CD14-positive monocyte (primary cell): Measurements from ENCODE around the gene LRRTM4. TPM values are rescaled to one million over a fixed set of nuclear protein-coding genes. Genes with fewer than 3 reads are reported as not detected.

ENCODE experiments used
- DNase-seq, 3 donors: peaks; one replicate each; pipeline ENCODE4 v3.0.0-alpha.2; 2011 to 2022
- H2AFZ ChIP-seq: 2 replicates; pipeline ENCODE4 v1.6.0; 2012; ENCODE audit warnings: mild to moderate bottlenecking, low read depth, low read length, inconsistent platforms; ENCODE audit not compliant: insufficient read depth, poor library complexity, severe bottlenecking
- H3K27ac ChIP-seq, 2 donors: 1 replicate in 1 of 2; 2 replicates in 1 of 2; pipeline ENCODE4 v1.5.1; 2012 to 2013; ENCODE audit warnings: low read length in 2 of 2, control low read depth in 1 of 2, inconsistent platforms in 1 of 2, low read depth in 1 of 2, mild to moderate bottlenecking in 1 of 2
- H3K27me3 ChIP-seq, 2 donors: one replicate each; pipeline versions ENCODE4 v1.6.0 to v1.6.1; 2011 to 2013; ENCODE audit warnings: low read length in 2 of 2; ENCODE audit not compliant: control insufficient read depth in 2 of 2, insufficient read depth in 2 of 2
- H3K36me3 ChIP-seq, 2 donors: replicated peaks in 1 of 2; 1 replicate in 1 of 2; 2 replicates in 1 of 2; pipeline versions ENCODE4 v1.5.1 to v1.6.1; 2012 to 2013; ENCODE audit warnings: low read length in 2 of 2, control low read depth in 1 of 2, inconsistent platforms in 1 of 2, mild to moderate bottlenecking in 1 of 2; ENCODE audit not compliant: insufficient read depth in 2 of 2, control insufficient read depth in 1 of 2
- H3K4me1 ChIP-seq, 2 donors: 1 replicate in 1 of 2; 2 replicates in 1 of 2; pipeline versions ENCODE4 v1.5.1 to v1.6.1; 2012 to 2013; ENCODE audit warnings: low read length in 2 of 2, control low read depth in 1 of 2, inconsistent platforms in 1 of 2, mild to moderate bottlenecking in 1 of 2, moderate library complexity in 1 of 2; ENCODE audit not compliant: insufficient read depth in 2 of 2, control insufficient read depth in 1 of 2
- H3K4me2 ChIP-seq: replicated peaks from 2 replicates; pipeline ENCODE3; 2012; ENCODE audit warnings: low read length, moderate library complexity, mild to moderate bottlenecking; ENCODE audit not compliant: poor library complexity, severe bottlenecking; ENCODE audit errors: extremely low read depth
- H3K4me3 ChIP-seq, 3 experiments: fragments of 200-600 bp in 1 of 3; sonication (generic) in 1 of 3; replicated peaks in 1 of 3; 1 replicate in 2 of 3; 2 replicates in 1 of 3; pipeline ENCODE4 v1.5.1; 2011 to 2013; ENCODE audit warnings: low read length in 3 of 3, mild to moderate bottlenecking in 3 of 3, control low read depth in 2 of 3, low read depth in 2 of 3, inconsistent platforms in 1 of 3, moderate library complexity in 1 of 3
- H3K79me2 ChIP-seq: 2 replicates; pipeline ENCODE4 v1.6.0; 2012; ENCODE audit warnings: mild to moderate bottlenecking, control low read depth, inconsistent platforms, low read length, moderate library complexity; ENCODE audit not compliant: insufficient read depth
- H3K9ac ChIP-seq: 2 replicates; pipeline ENCODE4 v1.6.0; 2017; ENCODE audit warnings: low read length, mild to moderate bottlenecking; ENCODE audit not compliant: insufficient read depth, poor library complexity, severe bottlenecking
- H3K9me3 ChIP-seq, 2 donors: replicated peaks in 1 of 2; 1 replicate in 1 of 2; 2 replicates in 1 of 2; pipeline versions ENCODE4 v1.5.1 to v1.6.1; 2012 to 2013; ENCODE audit warnings: low read length in 2 of 2, control low read depth in 1 of 2; ENCODE audit not compliant: control insufficient read depth in 1 of 2, insufficient read depth in 1 of 2
- H4K20me1 ChIP-seq: 2 replicates; pipeline ENCODE4 v1.6.0; 2012; ENCODE audit warnings: mild to moderate bottlenecking, low read length, control low read depth, moderate library complexity; ENCODE audit not compliant: insufficient read depth
- H3K27ac Mint-ChIP-seq, 7 donors: one replicate each; pipeline ENCODE4 v1.8.0; 2020; ENCODE audit warnings: mild to moderate bottlenecking in 7 of 7, mixed read lengths in 7 of 7, moderate library complexity in 6 of 7, inconsistent platforms in 2 of 7
- H3K27me3 Mint-ChIP-seq, 3 donors: one replicate each; pipeline ENCODE4 v1.8.0; 2021 to 2022; ENCODE audit warnings: low read depth in 3 of 3, mild to moderate bottlenecking in 3 of 3, mixed read lengths in 3 of 3, moderate library complexity in 3 of 3, inconsistent platforms in 1 of 3
- H3K36me3 Mint-ChIP-seq, 2 donors: one replicate each; pipeline ENCODE4 v1.8.0; 2020; ENCODE audit warnings: mixed read lengths in 2 of 2, inconsistent platforms in 1 of 2, mild to moderate bottlenecking in 1 of 2
- H3K4me1 Mint-ChIP-seq: one replicate; pipeline ENCODE4 v1.8.0; 2020; ENCODE audit warnings: mild to moderate bottlenecking, mixed read lengths
- H3K4me3 Mint-ChIP-seq, 2 donors: one replicate each; pipeline ENCODE4 v1.8.0; 2020; ENCODE audit warnings: mild to moderate bottlenecking in 2 of 2, mixed read lengths in 2 of 2, moderate library complexity in 1 of 2
- H3K9me3 Mint-ChIP-seq, 7 donors: one replicate each; pipeline ENCODE4 v1.8.0; 2020 to 2022; ENCODE audit warnings: mixed read lengths in 7 of 7, mild to moderate bottlenecking in 6 of 7, moderate library complexity in 6 of 7, inconsistent platforms in 2 of 7
- CTCF ChIP-seq: fragments of 200-600 bp; IDR thresholded peaks from one replicate; pipeline ENCODE4 v1.8.0; 2022; ENCODE audit warnings: antibody characterized with exemption, mild to moderate bottlenecking
- WGBS: methylation state at CpG from one replicate; pipeline ENCODE4 v1.1.5; 2013; ENCODE audit warnings: missing lambda C conversion rate; ENCODE audit not compliant: insufficient coverage; 5-methylcytosine and 5-hydroxymethylcytosine counted together
- intact Hi-C, 2 donors: fragments of 100-400 bp; cut with micrococcal nuclease; formaldehyde crosslinking; loops; one replicate each; pipeline versions ENCODE4 v1.15.0 to v1.15.1; 2023
- polyA plus RNA-seq, 3 donors: library from polyadenylated mRNA; depleted of rRNA in 1 of 3; unstranded in 2 of 3; stranded (reverse) in 1 of 3; fragments of 300-500 nt in 2 of 3; fragments of >200 nt in 1 of 3; fragmentation: Illumina TruSeq in 2 of 3; gene quantifications; 1 replicate in 2 of 3; 2 replicates in 1 of 3; pipeline ENCODE4 v1.2.3, GENCODE V29; 2012 to 2021

LRRTM4 gene
- polyA plus RNA-seq, 3 donors = not detected

DNA sequence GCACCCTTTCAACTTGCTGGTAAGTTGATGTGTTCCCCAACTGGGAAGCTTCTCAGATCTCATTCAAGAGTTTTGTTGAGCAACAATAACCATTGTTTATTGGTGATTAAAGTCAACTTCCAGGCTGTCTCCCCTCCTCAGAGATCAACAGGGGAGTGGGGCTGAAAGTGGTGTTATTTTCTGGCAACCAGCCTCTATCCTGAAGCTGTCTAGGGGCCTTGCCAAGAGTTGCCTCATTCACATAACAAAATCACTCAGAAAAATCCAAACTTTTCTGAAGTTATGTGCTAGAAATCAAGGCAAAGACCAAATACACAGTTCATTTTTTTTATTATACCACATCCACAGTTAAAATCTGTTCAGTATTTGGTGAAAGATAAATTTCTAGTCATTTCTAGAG is 788.4 kb downstream of the LRRTM4 start:
- Histone ChIP-seq H3K27me3 (no peaks in the 10 kb centered on the region), H3K9me3 (no peaks in the 10 kb centered on the region), H2AFZ (no peak overlapping the region), H3K4me3 (no peak overlapping the region), H3K4me2 (no peak overlapping the region), H4K20me1 (no peaks in the 10 kb centered on the region), H3K9ac (no peak overlapping the region), H3K4me1 (no peaks in the 10 kb centered on the region), H3K27ac (no peak overlapping the region), H3K36me3 (no peaks in the 10 kb centered on the region), H3K79me2 (no peaks in the 10 kb centered on the region)
- intact Hi-C loops = no loop called here
- H3K4me3 Mint-ChIP-seq = no peak overlapping the region
- TF ChIP-seq CTCF = no peak
- DNase-seq = no peak
- no peaks in the 10 kb centered on the region for H3K36me3 Mint-ChIP-seq
- no peaks in the 10 kb centered on the region for H3K27me3 Mint-ChIP-seq
- H3K9me3 Mint-ChIP-seq = peaks cover 0 to 5% (median under 1%) of the 10 kb centered on the region in 7 donors
- no peak overlapping the region for H3K27ac Mint-ChIP-seq
- H3K4me1 Mint-ChIP-seq = no peaks in the 10 kb centered on the region

DNA sequence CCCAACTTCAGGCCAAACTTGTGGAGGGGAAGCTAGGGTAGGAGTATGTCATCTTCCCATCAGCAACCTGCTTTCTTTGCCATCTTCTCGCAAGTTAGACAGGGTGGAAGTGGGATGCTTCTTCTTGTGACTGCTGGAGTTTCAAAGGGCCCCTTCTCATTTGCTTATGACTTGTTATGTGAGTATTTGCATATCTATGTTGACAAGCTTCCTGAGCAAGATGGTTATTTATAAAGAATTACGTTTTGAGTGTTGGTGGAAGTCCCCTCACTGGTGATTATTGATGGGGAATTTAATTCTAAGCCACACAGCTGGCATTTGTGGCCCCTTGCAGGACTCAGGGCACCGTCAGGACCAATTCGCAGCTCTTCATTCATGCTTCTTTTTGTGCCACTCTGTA is 791.0 kb downstream of the LRRTM4 start:
- H4K20me1 ChIP-seq = no peaks in the 10 kb centered on the region
- intact Hi-C loops = no loop called here
- no peaks in the 10 kb centered on the region for H3K79me2 ChIP-seq
- peaks cover 0 to 7% (median 3%) of the 10 kb centered on the region in 7 donors for H3K9me3 Mint-ChIP-seq
- DNase-seq = no peak
- 95% methylated on average over 3 of the region's 4 CpGs for WGBS
- H3K4me1 ChIP-seq = no peaks in the 10 kb centered on the region
- H3K36me3 Mint-ChIP-seq = no peaks in the 10 kb centered on the region
- no peak overlapping the region for H3K4me2 ChIP-seq
- H3K27ac Mint-ChIP-seq = no peak overlapping the region
- H3K9me3 ChIP-seq = no peaks in the 10 kb centered on the region
- no peaks in the 10 kb centered on the region for H3K36me3 ChIP-seq
- no peaks in the 10 kb centered on the region for H3K27me3 ChIP-seq
- no peak for TF ChIP-seq CTCF
- no peak overlapping the region for H2AFZ ChIP-seq
- no peak overlapping the region for H3K4me3 ChIP-seq
- no peak overlapping the region for H3K9ac ChIP-seq
- no peak overlapping the region for H3K27ac ChIP-seq
- H3K4me1 Mint-ChIP-seq = no peaks in the 10 kb centered on the region
- H3K4me3 Mint-ChIP-seq = no peak overlapping the region
- H3K27me3 Mint-ChIP-seq = peaks cover 0 to 1% (median 0%) of the 10 kb centered on the region in 3 donors
